ENCODE results near the gene UGT1A8. TPM values are rescaled to one million over a fixed set of nuclear protein-coding genes. Genes with fewer than 3 reads are reported as not detected.

The UGT1A8 gene
- total and polyA plus RNA-seq, 9 donors: not detected

GRCh38 chr2:233794128-233794658, 176.8 kb downstream of the UGT1A8 start:
- 59 to 66% (median 64%) methylated on average over 17 of the region's 17 CpGs for WGBS, 3 donors
- H3K27me3 ChIP-seq: no peaks in the 10 kb centered on the region
- intact Hi-C loops (cut with DNase I): no loop called here
- H3K4me3 ChIP-seq: no peak overlapping the region
- H3K4me1 ChIP-seq (ENCODE audit: insufficient read depth): no peaks in the 10 kb centered on the region
- H3K27ac ChIP-seq: no peak overlapping the region
- no peak for TF ChIP-seq EP300 (IDR thresholded peaks at IDR 0.05)
- TF ChIP-seq, protein P1, sequence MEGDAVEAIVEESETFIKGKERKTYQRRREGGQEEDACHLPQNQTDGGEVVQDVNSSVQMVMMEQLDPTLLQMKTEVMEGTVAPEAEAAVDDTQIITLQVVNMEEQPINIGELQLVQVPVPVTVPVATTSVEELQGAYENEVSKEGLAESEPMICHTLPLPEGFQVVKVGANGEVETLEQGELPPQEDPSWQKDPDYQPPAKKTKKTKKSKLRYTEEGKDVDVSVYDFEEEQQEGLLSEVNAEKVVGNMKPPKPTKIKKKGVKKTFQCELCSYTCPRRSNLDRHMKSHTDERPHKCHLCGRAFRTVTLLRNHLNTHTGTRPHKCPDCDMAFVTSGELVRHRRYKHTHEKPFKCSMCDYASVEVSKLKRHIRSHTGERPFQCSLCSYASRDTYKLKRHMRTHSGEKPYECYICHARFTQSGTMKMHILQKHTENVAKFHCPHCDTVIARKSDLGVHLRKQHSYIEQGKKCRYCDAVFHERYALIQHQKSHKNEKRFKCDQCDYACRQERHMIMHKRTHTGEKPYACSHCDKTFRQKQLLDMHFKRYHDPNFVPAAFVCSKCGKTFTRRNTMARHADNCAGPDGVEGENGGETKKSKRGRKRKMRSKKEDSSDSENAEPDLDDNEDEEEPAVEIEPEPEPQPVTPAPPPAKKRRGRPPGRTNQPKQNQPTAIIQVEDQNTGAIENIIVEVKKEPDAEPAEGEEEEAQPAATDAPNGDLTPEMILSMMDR (IDR thresholded peaks at IDR 0.05): no peak
- TF ChIP-seq POLR2A (IDR thresholded peaks at IDR 0.05): no peak
- no peak for DNase-seq
- H3K9me3 ChIP-seq: no peaks in the 10 kb centered on the region
- no peaks in the 10 kb centered on the region for H3K36me3 ChIP-seq

DNA sequence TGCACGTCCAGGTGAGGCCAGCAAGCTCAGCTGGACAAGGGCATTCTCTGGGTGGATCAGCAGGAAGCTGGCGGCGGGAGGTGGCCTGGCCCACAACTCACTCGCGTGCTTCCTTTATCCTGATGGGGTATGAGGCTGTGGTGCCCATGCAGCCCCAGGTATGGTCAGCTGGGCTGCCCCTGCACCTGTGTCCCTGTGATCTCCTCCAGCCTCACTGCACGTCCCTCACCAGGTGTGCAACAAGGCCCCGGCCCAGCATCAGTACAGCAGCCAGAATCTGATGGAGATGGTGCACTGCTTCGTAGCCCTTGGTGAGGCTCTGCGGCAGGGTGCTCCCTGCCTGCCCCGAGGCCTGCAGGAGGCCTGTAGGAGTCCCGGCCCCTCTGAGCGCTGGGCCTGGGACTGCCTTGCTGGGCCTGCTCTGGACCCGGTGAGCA, 178.3 kb downstream of the UGT1A8 start:
- TF ChIP-seq, protein P1 (IDR thresholded peaks at IDR 0.05): no peak
- TF ChIP-seq POLR2A (IDR thresholded peaks at IDR 0.05): no peak
- no peak for TF ChIP-seq EP300 (IDR thresholded peaks at IDR 0.05)
- DNase-seq: no peak
- no peak overlapping the region for H3K4me3 ChIP-seq
- H3K36me3 ChIP-seq: no peaks in the 10 kb centered on the region
- intact Hi-C loops (cut with DNase I): no loop called here
- H3K27ac ChIP-seq: no peak overlapping the region
- WGBS, 3 donors: 88 to 96% (median 92%) methylated on average over 13 of the region's 13 CpGs
- H3K9me3 ChIP-seq: no peaks in the 10 kb centered on the region
- H3K4me1 ChIP-seq (ENCODE audit: insufficient read depth): no peaks in the 10 kb centered on the region
- H3K27me3 ChIP-seq: no peaks in the 10 kb centered on the region

GRCh38 chr2:233796254-233796653, 178.8 kb downstream of the UGT1A8 start:
- H3K27me3 ChIP-seq: no peaks in the 10 kb centered on the region
- no peaks in the 10 kb centered on the region for H3K9me3 ChIP-seq
- no peaks in the 10 kb centered on the region for H3K36me3 ChIP-seq
- DNase-seq: no peak
- no peak overlapping the region for H3K27ac ChIP-seq
- 75 to 91% (median 81%) methylated on average over 9 of the region's 9 CpGs for WGBS, 3 donors
- no peaks in the 10 kb centered on the region for H3K4me1 ChIP-seq (ENCODE audit: insufficient read depth)
- TF ChIP-seq POLR2A (IDR thresholded peaks at IDR 0.05) (no peak), EP300 (IDR thresholded peaks at IDR 0.05) (no peak)
- TF ChIP-seq, protein P1 (IDR thresholded peaks at IDR 0.05): no peak
- intact Hi-C loops (cut with DNase I): no loop called here
- H3K4me3 ChIP-seq: no peak overlapping the region

GRCh38 chr2:233798335-233799086, 181.1 kb downstream of the UGT1A8 start:
- Histone ChIP-seq H3K27ac (no peak overlapping the region), H3K9me3 (no peaks in the 10 kb centered on the region), H3K4me3 (no peak overlapping the region), H3K36me3 (no peaks in the 10 kb centered on the region), H3K27me3 (no peaks in the 10 kb centered on the region), H3K4me1 (ENCODE audit: insufficient read depth) (no peaks in the 10 kb centered on the region)
- TF ChIP-seq POLR2A (IDR thresholded peaks at IDR 0.05) (no peak), EP300 (IDR thresholded peaks at IDR 0.05) (no peak)
- TF ChIP-seq, protein P1 (IDR thresholded peaks at IDR 0.05): no peak
- WGBS, 3 donors: 71 to 78% (median 77%) methylated on average over 14 of the region's 14 CpGs
- intact Hi-C loops (cut with DNase I): no loop called here
- DNase-seq: peak in 1 of 5 donors; percentile 9

Data from ovary (tissue), 9 donors.